Mucosa of descending colon (tissue), 3 donors: ENCODE data around the gene HYAL2. TPM values are rescaled to one million over a fixed set of nuclear protein-coding genes. Genes with fewer than 3 reads are reported as not detected.
A peak's percentile ranks its signal among the peaks of the same experiment; 100 is the strongest.

Experiments used
- ATAC-seq: fragments of 200-7000 bp; cut with Tn5 transposase; one replicate; pipeline ENCODE4 v1.9.1; 2020; ENCODE audit warnings: mild to moderate bottlenecking, moderate library complexity
- DNase-seq, 3 donors: peaks; one replicate each; pipeline ENCODE4 v3.0.0-alpha.2; 2020
- H3K36me3 ChIP-seq: fragments of 200-600 bp; one replicate; pipeline ENCODE4 v1.8.0; 2021; ENCODE audit warnings: low read depth, mild to moderate bottlenecking
- H3K4me1 ChIP-seq: fragments of 200-600 bp; one replicate; pipeline ENCODE4 v1.8.0; 2021; ENCODE audit warnings: low read depth, mild to moderate bottlenecking
- H3K4me3 ChIP-seq: fragments of 200-600 bp; one replicate; pipeline ENCODE4 v1.8.0; 2021; ENCODE audit warnings: mild to moderate bottlenecking
- H3K9me3 ChIP-seq: fragments of 200-600 bp; one replicate; pipeline ENCODE4 v1.8.0; 2021; ENCODE audit warnings: mild to moderate bottlenecking
- intact Hi-C, 2 donors: fragments of 100-400 bp; cut with DNase I in 1 of 2; cut with micrococcal nuclease in 1 of 2; formaldehyde crosslinking; loops; one replicate each; pipeline versions ENCODE4 v1.11.0 to v1.11.1; 2022; cut with DNase I, micrococcal nuclease
- total RNA-seq, 3 donors: library from RNA; stranded (reverse); fragmentation: NEBNext Ultra II Directional in 2 of 3; extraction: Animal tissue kit (Norgen Biotek cat#: 25700) in 2 of 3; gene quantifications; one replicate each; pipeline versions ENCODE4 v1.2.1 to v1.2.4, GENCODE V29; 2021 to 2023
- TF ChIP-seq, protein P1 (sequence below): fragments of 200-600 bp; IDR thresholded peaks from one replicate; pipeline ENCODE4 v1.8.0; 2022; ENCODE audit warnings: antibody characterized with exemption, mild to moderate bottlenecking
- donor health status: DM: no; HTN: no; CAD: no; lungs with moderate emphysema.
- donor health status: DM: no; HTN: no; CAD: no.
- donor health status: DM: no; HTN: yes; CAD: no.

Gene HYAL2
- total RNA-seq, 3 donors from 2014 or later = 18.6 to 32.5 (median 29.1) TPM

DNA sequence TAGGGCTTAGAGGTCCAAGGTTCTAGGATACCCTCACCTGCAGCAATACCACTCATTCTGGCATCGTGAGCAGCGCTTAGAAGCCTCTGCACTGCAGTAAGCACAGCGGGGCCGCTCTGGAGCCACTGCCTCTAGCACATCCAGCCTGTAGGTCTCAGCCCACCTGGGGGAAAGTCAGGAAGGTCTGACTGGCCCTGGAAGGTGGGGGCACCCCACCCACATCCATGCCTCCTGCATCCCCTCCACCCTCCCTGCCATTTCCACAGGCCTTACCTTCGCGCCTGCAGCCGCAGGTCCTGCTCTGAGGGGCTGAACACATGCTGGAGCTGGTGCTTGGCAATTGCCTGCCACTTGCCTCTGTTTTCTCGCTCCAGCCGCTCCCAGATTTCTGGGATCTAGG lies 19.0 kb upstream of the HYAL2 start:
- TF ChIP-seq, protein P1, sequence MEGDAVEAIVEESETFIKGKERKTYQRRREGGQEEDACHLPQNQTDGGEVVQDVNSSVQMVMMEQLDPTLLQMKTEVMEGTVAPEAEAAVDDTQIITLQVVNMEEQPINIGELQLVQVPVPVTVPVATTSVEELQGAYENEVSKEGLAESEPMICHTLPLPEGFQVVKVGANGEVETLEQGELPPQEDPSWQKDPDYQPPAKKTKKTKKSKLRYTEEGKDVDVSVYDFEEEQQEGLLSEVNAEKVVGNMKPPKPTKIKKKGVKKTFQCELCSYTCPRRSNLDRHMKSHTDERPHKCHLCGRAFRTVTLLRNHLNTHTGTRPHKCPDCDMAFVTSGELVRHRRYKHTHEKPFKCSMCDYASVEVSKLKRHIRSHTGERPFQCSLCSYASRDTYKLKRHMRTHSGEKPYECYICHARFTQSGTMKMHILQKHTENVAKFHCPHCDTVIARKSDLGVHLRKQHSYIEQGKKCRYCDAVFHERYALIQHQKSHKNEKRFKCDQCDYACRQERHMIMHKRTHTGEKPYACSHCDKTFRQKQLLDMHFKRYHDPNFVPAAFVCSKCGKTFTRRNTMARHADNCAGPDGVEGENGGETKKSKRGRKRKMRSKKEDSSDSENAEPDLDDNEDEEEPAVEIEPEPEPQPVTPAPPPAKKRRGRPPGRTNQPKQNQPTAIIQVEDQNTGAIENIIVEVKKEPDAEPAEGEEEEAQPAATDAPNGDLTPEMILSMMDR = no peak
- intact Hi-C loops = no loop called here
- no peak overlapping the region for H3K4me3 ChIP-seq
- peaks cover 38% of the 10 kb centered on the region for H3K4me1 ChIP-seq
- DNase-seq = peak in 1 of 3 donors; percentile 45
- H3K36me3 ChIP-seq = no peaks in the 10 kb centered on the region
- no peaks in the 10 kb centered on the region for H3K9me3 ChIP-seq
- no peak for ATAC-seq

DNA sequence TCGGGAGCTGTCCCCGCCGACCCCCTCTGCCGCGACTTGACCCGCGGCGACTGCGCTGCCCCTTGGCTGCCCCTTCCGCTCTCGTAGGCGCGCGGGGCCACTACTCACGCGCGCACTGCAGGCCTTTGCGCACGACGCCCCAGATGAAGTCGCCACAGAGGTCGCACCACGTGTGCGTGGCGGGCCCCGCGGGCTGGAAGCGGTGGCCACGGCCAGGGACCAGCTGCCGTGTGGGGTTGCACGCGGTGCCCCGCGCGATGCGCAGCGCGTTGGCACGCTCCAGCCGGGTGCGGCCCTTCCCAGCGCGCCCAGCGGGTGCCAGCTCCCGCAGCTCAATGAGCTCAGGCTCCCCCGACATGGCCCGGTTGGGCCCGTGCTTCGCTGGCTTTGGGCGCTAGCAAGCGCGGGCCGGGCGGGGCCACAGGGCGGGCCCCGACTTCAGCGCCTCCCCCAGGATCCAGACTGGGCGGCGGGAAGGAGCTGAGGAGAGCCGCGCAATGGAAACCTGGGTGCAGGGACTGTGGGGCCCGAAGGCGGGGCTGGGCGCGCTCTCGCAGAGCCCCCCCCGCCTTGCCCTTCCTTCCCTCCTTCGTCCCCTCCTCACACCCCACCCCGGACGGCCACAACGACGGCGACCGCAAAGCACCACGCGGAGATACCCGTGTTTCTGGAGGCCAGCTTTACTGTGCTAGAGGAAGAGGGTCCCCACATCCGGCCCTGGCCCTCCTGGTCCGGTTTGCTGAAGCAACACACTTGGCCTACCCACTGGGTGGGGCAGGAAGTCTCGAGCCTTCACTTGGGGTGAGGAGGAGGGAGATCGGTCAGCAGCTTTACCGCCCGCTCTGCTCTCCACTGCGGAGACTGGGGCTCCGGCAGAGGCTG lies 18.1 kb upstream of the HYAL2 start, which contains the start of gene RASSF1:
Gene RASSF1, minus strand, starts transcription at position 389 of the 882 bp plus-strand sequence. Its CDS starts 31 bp downstream, at position 358.
- DNase-seq (peak; percentile 79 to 93 (median 88)), ATAC-seq (peak; percentile 39)
- TF ChIP-seq, protein P1 = no peak
- Histone ChIP-seq H3K9me3 (no peaks in the 10 kb centered on the region), H3K4me1 (peaks cover 43% of the 10 kb centered on the region), H3K4me3 (peak within 1 kb of the TSS; percentile 17), H3K36me3 (no peaks in the 10 kb centered on the region)
- intact Hi-C loops = no loop called here

DNA sequence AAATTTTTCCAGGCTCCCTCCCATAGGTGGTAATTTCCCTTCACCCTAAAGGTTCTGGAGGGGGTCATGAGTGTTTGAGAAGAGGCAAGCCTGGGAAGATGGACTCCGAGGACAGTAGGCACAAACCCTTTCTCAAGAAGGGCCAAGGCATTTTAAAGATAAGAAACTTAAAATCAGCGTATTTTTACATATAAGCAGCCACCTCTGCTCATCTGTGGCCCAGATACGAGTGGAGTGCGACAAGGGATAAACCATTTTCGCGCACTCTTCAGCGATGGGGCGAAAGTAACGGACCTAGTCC lies 17.6 kb upstream of the HYAL2 start:
- Histone ChIP-seq H3K4me3 (peak overlapping the region; percentile 17), H3K4me1 (peaks cover 43% of the 10 kb centered on the region), H3K36me3 (no peaks in the 10 kb centered on the region), H3K9me3 (no peaks in the 10 kb centered on the region)
- intact Hi-C loops = no loop called here
- TF ChIP-seq, protein P1 = no peak
- ATAC-seq = no peak
- no peak for DNase-seq

DNA sequence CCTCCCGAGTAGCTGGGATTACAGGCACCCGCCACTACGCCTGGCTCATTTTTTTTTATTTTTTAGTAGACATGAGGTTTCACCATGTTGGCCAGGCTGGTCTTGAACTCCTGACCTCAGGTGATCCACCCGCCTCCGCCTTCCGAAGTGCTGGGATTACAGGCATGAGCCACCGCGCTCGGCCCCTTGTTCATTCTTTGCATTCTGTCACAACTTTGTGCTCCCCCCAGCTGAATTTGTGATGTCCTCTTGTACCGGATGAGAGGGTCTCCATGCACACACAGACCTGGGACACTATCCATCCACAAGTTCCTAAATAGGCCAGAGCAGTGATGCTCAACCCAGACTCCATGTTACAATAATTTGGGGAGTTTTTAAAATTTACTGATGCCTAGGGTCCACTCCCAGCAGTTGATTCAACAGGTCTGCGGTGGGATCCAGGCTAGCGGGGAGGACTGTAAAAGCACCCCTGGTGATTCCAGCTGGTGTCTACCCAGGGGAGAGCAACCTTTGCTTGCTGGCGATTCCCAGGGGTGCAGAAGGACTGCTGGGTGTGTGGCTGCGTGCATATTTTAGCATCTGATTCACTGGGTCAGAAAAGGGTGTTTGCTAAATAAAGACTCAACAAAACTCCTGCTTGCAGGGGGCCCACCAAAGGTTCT lies 17.1 kb upstream of the HYAL2 start:
- Histone ChIP-seq H3K9me3 (no peaks in the 10 kb centered on the region), H3K4me1 (peaks cover 47% of the 10 kb centered on the region), H3K4me3 (peak overlapping the region; percentile 17), H3K36me3 (no peaks in the 10 kb centered on the region)
- ATAC-seq = no peak
- intact Hi-C loops = no loop called here
- no peak for DNase-seq
- TF ChIP-seq, protein P1 = no peak

DNA sequence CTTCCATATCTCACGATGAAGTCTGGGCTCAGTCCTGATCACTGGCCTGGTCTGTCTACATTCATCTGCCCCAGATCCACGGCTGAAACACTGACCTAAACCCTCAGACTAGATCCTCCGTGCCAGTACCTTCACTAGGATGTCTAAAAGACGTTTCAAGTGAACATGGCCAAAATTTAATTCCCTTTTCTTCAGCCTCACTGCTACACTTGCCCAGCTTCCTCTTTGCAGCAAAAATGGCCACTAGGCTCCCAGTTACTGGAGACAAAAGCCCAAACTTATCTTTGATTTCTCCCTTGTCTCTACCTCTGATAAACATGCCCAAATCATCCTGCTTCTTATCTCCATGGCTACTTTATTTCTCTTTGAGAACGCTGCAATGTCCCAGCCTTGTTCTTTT lies 16.4 kb upstream of the HYAL2 start:
- no peaks in the 10 kb centered on the region for H3K9me3 ChIP-seq
- no peaks in the 10 kb centered on the region for H3K36me3 ChIP-seq
- intact Hi-C loops = no loop called here
- peaks cover 54% of the 10 kb centered on the region for H3K4me1 ChIP-seq
- TF ChIP-seq, protein P1 = no peak
- no peak for ATAC-seq
- DNase-seq = no peak
- no peak overlapping the region for H3K4me3 ChIP-seq
